ENCODE results near the gene ZMYND10. TPM values are rescaled to one million over a fixed set of nuclear protein-coding genes. Genes with fewer than 3 reads are reported as not detected.

The ZMYND10 gene
- total and polyA plus RNA-seq, 2 donors (not counting 3 experiments of a cell fraction or from before 2014, with no cell fraction given): 0.25 to 0.38 TPM

GRCh38 chr3:50370594-50370993 is 25.1 kb upstream of the ZMYND10 start:
- ChIA-PET POLR2A (no interaction called here), CTCF (interaction anchor here (0.5 to 3.7 kb wide), 14 partner anchors 14 to 178 kb away, joined by 3 to 77 read pairs (median 4); no protein-coding TSS in a partner anchor)
- Histone ChIP-seq H4K20me1 (replicated peaks; ENCODE audit: control insufficient read depth, extremely low read depth, insufficient read depth, low read length) (no peaks in the 10 kb centered on the region), H3K79me2 (ENCODE audit: control insufficient read depth, insufficient read depth, low read length) (no peaks in the 10 kb centered on the region), H3K27ac (ENCODE audit: insufficient read depth, low read depth, low read length) (no peak overlapping the region), H2AFZ (ENCODE audit: low read depth, low read length) (no peak overlapping the region), H3K9ac (replicated peaks; ENCODE audit: extremely low read depth, insufficient read depth, low read length) (no peak overlapping the region), H3K36me3 (ENCODE audit: control insufficient read depth in 2 of 2, extremely low read depth in 1 of 2, insufficient read depth in 2 of 2, low read length in 2 of 2) (no peaks in the 10 kb centered on the region), H3K4me3 (replicated peaks in 1 of 3; ENCODE audit: insufficient read depth in 1 of 3, low read depth in 1 of 3, low read length in 3 of 3) (no peak overlapping the region), H3K27me3 (ENCODE audit: control insufficient read depth in 2 of 2, insufficient read depth in 2 of 2, low read length in 2 of 2) (peaks cover 3 to 5% of the 10 kb centered on the region in 2 experiments), H3K9me3 (replicated peaks; ENCODE audit: control insufficient read depth, insufficient read depth, low read length) (no peaks in the 10 kb centered on the region), H3K4me2 (ENCODE audit: insufficient read depth, low read length) (no peak overlapping the region), H3K4me1 (ENCODE audit: control insufficient read depth, extremely low read depth, insufficient read depth, low read length) (no peaks in the 10 kb centered on the region), H3K9me1 (replicated peaks; ENCODE audit: control insufficient read depth, extremely low read depth, insufficient read depth, low read length) (no peaks in the 10 kb centered on the region)
- FAIRE-seq (peak; percentile 78), DNase-seq (ENCODE audit: low read depth, low spot score) (peak; percentile 52)
- TF ChIP-seq, protein P1, sequence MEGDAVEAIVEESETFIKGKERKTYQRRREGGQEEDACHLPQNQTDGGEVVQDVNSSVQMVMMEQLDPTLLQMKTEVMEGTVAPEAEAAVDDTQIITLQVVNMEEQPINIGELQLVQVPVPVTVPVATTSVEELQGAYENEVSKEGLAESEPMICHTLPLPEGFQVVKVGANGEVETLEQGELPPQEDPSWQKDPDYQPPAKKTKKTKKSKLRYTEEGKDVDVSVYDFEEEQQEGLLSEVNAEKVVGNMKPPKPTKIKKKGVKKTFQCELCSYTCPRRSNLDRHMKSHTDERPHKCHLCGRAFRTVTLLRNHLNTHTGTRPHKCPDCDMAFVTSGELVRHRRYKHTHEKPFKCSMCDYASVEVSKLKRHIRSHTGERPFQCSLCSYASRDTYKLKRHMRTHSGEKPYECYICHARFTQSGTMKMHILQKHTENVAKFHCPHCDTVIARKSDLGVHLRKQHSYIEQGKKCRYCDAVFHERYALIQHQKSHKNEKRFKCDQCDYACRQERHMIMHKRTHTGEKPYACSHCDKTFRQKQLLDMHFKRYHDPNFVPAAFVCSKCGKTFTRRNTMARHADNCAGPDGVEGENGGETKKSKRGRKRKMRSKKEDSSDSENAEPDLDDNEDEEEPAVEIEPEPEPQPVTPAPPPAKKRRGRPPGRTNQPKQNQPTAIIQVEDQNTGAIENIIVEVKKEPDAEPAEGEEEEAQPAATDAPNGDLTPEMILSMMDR (IDR thresholded peaks at IDR 0.05; ENCODE audit: extremely low read depth in 1 of 2, insufficient read depth in 1 of 2, low read depth in 1 of 2, low read length in 2 of 2): peak; percentile 9 to 19
- no peak for TF ChIP-seq EZH2 (IDR thresholded peaks at IDR 0.05; ENCODE audit: borderline replicate concordance, low read depth, low read length, severe bottlenecking)
- dilution Hi-C loops (cut with MboI; ENCODE audit: extremely low pct_ligation_motif_present, low sequenced_read_pairs): no loop called here
- intact Hi-C loops (cut with micrococcal nuclease): no loop called here
- no TSS peak for BruUV-seq (replicated peaks)

DNA sequence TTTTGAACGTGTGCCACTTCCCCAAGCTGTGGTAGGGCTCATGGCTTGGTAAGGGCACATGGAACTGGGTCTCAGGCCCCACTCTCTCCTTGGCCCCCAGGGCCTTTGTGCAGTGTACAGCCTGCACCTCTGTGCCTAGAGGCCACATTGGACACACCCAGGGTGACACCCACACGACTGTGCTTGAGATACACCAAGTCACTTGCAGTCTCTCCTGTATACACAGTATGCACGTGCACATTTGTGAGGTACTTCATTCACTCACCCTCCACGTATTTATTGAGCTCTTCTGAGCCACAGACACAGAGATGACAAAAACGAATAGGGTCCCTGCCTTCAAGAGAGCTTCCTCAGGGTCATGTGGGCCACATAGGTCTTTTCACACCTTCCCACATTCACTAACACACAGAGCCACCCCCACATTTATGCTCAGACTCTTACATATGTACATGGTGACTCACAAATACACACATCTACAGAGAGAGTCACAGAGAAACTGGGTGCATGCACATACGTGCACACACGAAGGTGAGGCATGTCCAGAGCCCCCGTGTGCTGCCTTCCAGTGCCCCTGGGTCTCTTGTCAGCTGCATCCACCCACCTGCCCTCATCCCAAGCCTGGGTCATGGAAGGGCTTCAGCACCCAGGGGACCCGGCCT is 23.6 kb upstream of the ZMYND10 start:
- Histone ChIP-seq H3K9ac (replicated peaks; ENCODE audit: extremely low read depth, insufficient read depth, low read length) (no peak overlapping the region), H3K9me1 (replicated peaks; ENCODE audit: control insufficient read depth, extremely low read depth, insufficient read depth, low read length) (no peaks in the 10 kb centered on the region), H3K36me3 (ENCODE audit: control insufficient read depth in 2 of 2, extremely low read depth in 1 of 2, insufficient read depth in 2 of 2, low read length in 2 of 2) (no peaks in the 10 kb centered on the region), H2AFZ (ENCODE audit: low read depth, low read length) (no peak overlapping the region), H4K20me1 (replicated peaks; ENCODE audit: control insufficient read depth, extremely low read depth, insufficient read depth, low read length) (no peaks in the 10 kb centered on the region), H3K4me2 (ENCODE audit: insufficient read depth, low read length) (no peak overlapping the region), H3K27me3 (ENCODE audit: control insufficient read depth in 2 of 2, insufficient read depth in 2 of 2, low read length in 2 of 2) (peaks cover 3 to 5% of the 10 kb centered on the region in 2 experiments), H3K4me3 (replicated peaks in 1 of 3; ENCODE audit: insufficient read depth in 1 of 3, low read depth in 1 of 3, low read length in 3 of 3) (no peak overlapping the region), H3K27ac (ENCODE audit: insufficient read depth, low read depth, low read length) (no peak overlapping the region), H3K4me1 (ENCODE audit: control insufficient read depth, extremely low read depth, insufficient read depth, low read length) (peaks cover 4% of the 10 kb centered on the region), H3K9me3 (replicated peaks; ENCODE audit: control insufficient read depth, insufficient read depth, low read length) (no peaks in the 10 kb centered on the region), H3K79me2 (ENCODE audit: control insufficient read depth, insufficient read depth, low read length) (no peaks in the 10 kb centered on the region)
- DNase-seq (ENCODE audit: low read depth, low spot score) (no peak), FAIRE-seq (no peak)
- no peak for TF ChIP-seq POLR2AphosphoS5 (IDR thresholded peaks at IDR 0.05; ENCODE audit: insufficient read depth, low read depth, low read length)
- no peak for TF ChIP-seq FOS (IDR thresholded peaks at IDR 0.05; ENCODE audit: borderline replicate concordance, insufficient read depth, low read length)
- no peak for TF ChIP-seq MAX (IDR thresholded peaks at IDR 0.05; ENCODE audit: insufficient read depth, insufficient read length)
- TF ChIP-seq JUN (IDR thresholded peaks at IDR 0.05; ENCODE audit: borderline replicate concordance, insufficient read depth, insufficient read length, low read depth): no peak
- TF ChIP-seq, protein P1 (IDR thresholded peaks at IDR 0.05; ENCODE audit: extremely low read depth in 1 of 2, insufficient read depth in 1 of 2, low read depth in 1 of 2, low read length in 2 of 2): no peak
- no peak for TF ChIP-seq GATA2 (IDR thresholded peaks at IDR 0.05; ENCODE audit: insufficient read depth, insufficient read length, low read depth, low read length)
- dilution Hi-C loops (cut with MboI; ENCODE audit: extremely low pct_ligation_motif_present, low sequenced_read_pairs) (no loop called here), intact Hi-C loops (cut with micrococcal nuclease) (no loop called here)
- ChIA-PET POLR2A (no interaction called here), CTCF (interaction anchor here (3.7 kb wide), 1 partner anchor 174 kb away, joined by 77 read pairs; no protein-coding TSS in a partner anchor)
- no TSS peak for BruUV-seq (replicated peaks)

Data from endothelial cell of umbilical vein (primary cell).